GM21390 (cell line): ENCODE results near the gene RSBN1L.
A peak's percentile ranks its signal among the peaks of the same experiment; 100 is the strongest.
"Not testable (repeated sequence)": the region's sequence is repeated elsewhere in the genome, so short reads cannot be mapped to it uniquely, and the experiment has no call there.

Experiments
- ATAC-seq: cut with Tn5 transposase; IDR thresholded peaks from one replicate; pipeline ENCODE4 v1.9.1; 2021; ENCODE audit not compliant: unreplicated experiment

The RSBN1L gene

DNA sequence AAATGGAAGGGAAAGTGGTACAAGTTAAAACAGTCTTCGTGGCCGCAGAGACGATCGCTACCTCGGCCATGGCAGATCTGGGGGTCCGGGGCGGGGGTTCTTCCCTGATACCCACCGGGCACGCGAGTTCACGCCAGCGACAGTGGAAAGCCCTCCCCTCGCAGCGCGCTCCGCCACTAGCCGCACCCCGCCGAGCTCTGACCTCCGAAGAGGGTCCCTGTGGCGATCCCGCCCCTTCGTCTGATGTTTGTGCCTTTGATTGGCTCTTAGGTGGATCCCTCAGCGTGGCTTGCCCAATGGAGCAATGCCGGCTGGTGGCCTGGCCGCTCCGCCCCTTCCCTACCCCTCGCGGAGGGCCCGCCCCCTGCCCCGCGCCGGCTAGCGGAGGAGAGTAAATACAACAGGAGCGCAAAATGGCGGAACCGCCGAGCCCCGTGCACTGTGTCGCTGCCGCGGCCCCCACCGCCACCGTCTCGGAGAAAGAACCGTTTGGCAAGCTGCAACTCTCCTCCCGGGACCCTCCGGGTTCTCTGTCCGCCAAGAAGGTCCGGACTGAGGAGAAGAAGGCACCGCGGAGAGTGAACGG, at the start of gene RSBN1L:
TSS of gene RSBN1L (plus strand) at position 403 of the 586 bp plus-strand sequence. CDS start at position 414, 11 bp downstream.
- peak; percentile 92 for ATAC-seq

DNA sequence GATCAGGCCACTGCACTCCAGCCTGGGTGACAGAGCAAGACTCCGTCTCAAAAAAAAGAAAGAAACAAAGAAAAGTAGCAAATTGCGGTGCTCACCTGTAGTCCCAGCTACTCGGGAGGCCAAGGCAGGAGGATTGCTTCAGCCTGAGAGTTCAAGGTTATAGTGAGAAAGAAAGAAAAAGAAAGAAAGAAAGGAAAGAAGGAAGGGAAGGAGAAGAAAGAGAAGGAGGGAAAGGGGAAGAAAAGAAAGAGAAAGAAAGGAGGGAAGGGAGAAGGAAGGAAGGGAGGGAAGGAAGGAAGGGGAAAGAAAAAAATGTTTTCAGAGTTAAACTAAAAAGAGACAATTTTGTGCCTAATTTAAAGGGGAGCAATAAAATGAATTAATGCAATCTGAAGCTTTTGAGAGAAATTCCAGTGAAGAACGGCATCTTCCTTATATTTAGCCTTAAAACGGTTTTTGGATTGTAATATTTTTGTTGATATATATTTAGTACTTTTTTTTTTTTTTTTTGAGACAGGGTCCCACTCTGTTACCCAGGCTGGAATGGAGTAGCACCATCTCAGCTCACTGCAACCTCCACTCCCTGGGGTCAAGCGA, 47.4 kb upstream of the RSBN1L start:
- no peak for ATAC-seq

DNA sequence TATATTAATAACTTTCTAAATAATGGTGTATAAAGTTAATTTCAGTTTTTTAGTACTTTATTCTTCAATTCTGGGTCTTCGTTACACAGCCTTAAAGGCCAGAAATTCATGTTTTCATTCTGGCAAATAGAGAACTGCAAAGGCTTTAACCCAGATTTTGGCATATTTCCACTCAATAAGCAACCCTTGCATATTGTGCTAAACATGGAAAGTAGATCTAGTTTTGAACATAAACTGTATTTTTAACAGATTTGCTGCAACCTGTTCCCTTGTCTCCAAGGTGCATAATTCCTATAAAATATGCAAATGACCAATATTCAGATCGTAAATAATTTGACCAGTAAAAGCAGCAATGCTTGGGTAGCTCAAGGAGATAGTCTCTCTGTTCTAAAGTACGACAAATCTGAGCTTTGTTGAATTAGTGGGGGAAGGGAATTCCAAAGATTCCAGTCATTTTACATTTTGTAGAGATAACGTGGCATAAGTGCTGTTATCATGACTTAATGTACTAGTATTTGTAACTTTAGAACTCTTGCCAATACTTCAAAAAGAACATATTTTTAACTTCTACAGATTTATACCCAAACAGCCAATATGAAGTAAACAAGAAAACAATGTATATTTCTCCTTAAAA, 46.4 kb upstream of the RSBN1L start:
- no peak for ATAC-seq

DNA sequence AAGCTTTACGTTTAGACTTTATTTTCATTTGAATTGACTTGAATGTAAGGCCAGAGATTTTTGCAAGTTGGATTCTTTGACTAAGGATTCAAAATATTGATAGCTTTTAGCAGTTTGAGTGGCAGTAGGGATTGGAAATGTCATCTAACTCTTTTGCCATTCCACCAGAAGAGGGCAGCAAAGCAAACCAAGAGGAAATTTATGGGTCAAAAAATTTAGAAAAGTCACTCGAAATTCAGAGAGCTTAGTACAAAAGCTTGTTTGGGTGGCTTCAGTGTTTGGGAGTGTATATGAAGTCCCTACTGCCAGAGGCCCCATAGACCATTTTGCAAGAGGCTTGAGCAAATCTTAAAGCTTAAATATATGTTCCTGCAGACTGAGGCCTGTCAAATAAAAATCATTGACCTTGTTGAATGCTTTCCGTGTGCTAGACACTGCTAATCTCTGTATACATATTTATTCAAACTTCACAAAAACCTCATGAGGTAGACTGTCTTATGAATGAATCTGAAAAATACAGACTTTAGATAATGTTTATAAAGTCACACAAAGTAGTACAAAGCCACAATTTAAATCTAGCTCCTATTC, 44.6 kb upstream of the RSBN1L start:
- no peak for ATAC-seq

DNA sequence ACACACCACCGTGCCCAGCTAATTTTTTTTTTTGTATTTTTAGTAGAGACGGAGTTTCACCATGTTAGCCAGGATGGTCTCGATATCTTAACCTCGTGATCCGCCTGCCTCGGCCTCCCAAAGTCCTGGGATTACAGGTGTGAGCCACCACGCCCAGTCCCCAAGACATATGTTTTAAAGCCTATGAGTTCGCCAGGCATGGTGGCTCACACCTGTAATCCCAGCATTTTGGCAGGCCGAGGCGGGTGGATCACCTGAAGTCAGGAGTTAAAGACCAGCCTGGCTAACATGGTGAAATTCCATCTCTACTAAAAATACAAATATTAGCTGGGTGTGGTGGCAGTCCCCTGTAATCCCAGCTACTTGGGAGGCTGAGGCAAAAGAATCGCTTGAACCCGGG, 43.4 kb upstream of the RSBN1L start:
- not testable (repeated sequence) for ATAC-seq

DNA sequence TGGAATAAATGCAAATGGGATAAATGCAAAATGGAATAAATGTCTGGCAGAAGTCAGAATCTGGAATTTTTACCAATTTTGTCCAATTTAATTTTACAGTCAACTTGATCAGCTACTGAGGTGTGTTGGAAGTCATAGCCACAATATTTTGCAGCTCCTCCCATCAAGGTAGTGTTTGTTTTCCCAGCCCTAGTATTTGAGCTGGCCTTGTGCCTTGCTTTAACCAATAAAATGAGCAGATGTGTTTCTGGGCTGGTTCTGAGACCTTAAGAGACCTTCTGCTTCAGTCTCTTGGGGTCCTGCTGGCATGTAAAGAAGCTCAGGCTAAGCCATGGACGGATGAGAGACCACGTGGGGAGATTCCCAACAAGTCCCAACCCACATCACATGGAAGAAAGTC, 42.7 kb upstream of the RSBN1L start:
- no peak for ATAC-seq

DNA sequence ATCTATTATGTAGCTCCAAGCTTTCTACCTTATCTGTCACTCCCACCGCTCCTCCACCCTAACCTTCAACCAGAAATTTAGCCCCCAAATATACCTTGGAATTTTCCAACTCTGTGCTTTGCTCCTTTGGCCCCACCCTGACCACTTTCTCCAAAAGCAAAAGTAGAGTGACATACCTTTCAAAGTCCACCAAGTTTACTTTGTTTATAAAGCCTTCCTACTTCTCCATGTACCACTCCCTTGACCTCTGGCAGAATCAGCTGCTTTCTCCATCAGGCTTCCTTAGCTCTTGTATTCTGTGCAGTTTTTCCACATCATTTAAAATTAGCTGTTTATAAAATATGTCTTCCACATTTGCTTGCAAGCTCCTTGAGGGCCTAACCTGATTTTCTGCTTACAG, 40.9 kb upstream of the RSBN1L start:
- no peak for ATAC-seq

DNA sequence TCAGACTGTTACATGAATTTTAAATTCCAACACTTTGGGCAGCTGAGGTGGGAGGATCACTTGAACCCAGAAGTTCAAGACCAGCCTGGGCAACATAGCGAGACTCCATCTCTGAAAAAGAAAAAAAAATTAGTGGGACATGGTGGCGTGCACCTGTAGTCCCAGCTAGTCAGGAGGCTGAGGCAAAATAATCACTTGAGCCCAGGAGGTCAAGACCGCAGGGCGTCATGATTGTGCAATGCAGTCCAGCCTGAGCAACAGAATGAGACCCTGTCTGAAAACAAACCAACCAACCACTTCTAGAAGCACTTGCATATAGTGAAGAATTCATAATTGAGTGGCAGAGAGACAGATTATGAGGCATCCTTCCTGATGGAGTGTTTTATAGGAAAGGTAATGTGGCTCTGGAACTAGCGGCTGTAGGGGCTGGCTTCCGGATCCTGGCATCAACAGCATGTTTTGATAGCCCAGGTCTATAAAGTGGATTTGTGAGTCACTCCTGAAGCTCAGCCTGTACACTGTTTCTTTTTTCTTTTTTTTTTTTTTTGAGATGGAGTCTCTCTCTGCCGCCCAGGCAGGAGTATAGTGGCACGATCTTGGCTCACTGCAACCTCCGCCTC, 40.3 kb upstream of the RSBN1L start:
- no peak for ATAC-seq

DNA sequence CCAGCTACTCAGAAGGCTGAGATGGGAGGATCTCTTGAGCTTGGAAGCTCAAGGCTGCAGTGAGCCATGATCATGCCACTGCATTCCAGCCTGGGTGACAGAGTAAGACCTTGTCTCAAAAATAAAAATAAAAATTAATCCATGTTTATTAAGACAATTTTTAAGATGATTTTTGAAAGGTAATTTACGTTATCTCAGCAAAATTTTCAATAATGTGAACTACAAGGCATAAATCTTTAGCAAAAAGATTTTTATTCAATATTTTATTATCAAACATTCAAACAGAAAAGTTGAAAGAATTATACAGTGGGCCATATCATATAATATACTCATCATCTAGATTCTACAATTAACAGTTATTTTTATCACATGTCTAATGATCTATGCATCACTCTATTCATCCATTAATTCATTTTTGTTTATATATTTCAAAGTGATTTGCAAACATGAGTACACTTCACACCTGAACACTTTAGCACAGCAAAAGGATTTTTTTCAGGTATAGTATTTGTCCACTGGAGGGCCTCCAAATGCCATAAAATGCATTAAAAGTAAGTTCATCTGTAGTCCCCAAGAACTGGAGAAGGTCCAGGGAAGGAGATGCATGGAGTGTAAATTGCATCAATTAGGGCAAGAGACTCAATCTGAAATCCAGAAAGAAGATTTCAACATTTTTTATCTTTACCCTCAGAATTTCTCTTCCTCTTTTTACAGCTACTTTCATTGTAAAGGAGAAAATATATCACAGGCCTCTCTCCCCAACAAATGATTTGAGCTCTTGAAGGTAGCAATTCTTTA, 38.6 kb upstream of the RSBN1L start:
- ATAC-seq, result no peak

DNA sequence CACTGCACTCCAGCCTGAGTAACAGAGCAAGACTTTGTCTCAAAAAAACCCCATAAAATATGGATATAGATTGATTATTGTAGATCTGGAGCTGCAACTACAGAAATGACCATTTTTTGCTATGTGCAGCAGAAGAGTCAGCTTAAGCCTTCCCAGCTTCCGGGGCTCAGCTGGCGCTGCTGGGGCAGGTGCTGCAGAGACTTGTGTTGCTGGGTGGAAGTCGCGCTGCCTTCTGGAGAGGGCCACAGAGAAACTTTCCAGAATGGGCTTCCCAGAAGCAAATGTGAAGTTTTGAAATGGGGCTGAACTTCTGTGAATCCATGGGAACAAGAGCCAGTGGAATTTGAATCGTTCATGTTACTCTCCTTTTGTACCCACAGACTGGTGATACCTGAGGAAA, 37.3 kb upstream of the RSBN1L start:
- ATAC-seq, result no peak

DNA sequence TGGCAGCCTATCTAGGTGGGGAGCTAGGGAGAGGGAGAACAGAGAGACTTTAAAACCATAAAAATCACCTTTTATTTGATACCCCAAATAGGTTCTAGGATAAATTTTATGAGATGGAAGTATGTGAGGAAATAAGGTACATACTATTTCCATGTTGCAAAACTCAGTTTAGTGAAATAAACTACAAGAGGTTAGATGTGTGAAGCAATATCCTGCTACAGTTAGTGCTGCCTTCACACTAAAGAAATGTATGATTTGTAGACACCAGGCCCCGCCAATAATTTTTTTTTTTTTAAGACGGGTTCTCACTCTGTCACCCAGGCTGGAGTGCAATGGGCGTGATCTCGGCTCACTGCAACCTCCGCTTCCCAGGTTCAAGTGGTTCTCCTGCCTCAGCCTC, 34.4 kb upstream of the RSBN1L start:
- no peak for ATAC-seq

DNA sequence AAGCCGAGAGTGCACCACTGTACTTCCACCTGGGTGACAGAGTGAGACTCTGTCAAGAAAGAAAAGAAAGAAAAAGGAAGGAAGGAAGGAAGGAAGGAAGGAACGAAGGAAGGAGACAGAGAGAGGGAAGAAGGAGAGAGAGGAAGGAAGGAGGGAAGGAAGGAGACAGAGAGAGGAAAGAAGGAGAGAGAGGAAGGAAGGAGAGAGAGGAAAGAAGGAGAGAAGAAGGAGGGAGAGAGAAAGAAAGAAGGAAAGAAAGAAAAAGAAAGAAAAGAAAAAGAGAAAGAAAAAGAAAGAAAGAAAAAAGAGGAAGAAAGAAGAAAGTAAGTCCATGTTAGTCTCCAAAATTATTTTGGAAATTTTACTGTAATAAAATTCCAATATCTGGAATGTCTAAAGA, 33.4 kb upstream of the RSBN1L start:
- ATAC-seq, result no peak

DNA sequence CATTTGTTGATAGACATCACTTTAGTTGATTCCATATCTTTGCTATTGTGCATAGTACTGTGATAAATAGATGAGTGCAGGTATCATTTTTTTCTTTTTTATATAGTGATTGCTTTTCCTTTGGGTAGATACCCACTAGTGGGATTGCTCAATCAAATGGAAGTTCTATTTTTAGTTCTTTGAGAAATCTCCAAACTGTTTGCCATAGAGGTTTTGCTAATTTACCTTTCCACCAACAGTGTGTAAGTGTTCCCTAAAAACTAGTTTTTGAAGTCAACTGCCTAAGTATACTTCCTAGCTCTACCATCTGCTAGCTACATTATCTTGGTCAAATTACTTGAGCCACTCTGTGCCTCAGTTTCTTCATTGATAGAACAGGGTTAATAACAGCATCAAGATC, 31.5 kb upstream of the RSBN1L start:
- ATAC-seq, result no peak

DNA sequence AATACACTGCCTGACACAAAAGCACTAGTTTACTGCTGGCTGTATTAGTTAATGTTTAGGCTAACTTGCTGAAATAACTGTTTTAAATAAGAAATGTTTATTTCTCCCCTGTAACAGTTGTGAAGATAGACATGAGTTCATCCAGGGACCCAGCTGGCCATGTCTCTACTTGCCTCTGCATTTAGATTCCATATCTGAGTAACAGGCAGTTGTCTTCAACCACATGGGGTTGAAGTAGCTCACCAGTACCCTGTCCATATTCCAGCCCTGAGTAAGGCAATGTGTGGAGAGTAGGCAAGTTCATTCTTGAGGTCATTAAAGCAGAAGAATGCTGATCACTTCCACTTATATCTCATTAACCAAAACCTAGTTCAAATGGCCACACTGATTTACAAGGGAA, 31.1 kb upstream of the RSBN1L start:
- no peak for ATAC-seq

DNA sequence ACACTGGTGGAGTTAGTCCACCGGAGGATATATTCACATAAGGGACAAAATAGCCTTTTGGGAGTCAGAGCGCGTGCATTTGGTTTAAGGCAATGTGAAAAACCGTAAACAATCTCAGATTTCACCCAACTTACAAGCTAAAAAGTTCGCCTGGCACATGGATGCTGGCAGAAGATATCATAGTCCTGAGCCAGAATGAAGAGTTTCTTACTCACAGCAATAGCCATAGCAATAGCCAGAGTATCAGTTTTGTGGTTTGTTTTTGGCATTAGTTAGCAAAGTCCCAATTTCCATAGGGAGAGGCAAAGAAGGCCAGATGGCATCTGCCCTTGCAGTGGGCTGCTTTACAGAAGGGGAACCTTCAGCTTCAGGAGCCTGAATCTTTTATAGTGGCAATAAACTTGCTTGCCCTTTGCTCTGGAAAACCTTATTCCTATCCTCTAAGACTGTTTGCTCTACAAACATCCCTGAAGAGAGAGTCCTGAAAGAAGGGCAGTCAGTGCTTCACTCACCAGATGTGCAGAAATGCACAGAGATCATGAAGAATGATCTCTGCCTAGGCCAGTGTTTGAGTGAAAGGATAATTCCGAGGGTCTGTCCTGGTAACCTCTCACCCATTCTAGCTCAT, 28.7 kb upstream of the RSBN1L start:
- ATAC-seq, result no peak

DNA sequence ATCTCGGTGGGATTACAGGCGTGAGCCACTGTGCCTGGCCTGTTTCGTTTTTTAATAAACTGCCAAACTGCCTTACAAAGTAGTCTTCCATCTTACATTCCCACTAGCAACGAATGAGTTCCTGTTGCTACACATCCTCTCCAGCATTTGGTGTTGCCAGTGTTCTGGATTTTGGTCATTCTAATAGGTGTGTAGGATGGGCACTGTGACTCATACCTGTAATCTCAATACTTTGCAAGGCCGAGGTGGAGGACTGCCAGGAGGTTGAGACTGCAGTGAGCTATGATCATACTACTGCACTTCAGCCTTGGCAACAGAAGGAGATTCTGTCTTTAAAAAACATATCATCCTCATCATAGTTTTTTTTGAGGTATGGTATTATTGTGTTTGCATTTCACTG, 21.4 kb upstream of the RSBN1L start:
- peak; percentile 75 for ATAC-seq

DNA sequence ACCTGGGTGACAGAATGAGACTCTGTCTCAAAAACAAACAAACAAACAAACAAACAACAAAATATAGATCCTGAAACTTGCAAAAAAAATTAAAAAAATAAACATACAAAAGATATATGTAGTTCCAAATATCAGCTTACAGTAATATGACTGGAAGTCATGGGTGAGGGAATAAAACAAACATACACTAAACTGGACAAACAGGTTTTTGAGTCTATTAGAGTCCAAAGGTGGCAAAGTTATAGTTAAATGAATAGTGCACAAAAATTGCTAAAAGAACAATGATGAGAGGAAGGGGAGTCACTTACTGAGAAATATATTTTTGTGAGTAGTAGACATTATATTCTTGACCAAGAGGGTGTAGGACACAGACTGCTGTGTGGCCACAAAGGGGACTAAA, 16.7 kb upstream of the RSBN1L start:
- no peak for ATAC-seq

DNA sequence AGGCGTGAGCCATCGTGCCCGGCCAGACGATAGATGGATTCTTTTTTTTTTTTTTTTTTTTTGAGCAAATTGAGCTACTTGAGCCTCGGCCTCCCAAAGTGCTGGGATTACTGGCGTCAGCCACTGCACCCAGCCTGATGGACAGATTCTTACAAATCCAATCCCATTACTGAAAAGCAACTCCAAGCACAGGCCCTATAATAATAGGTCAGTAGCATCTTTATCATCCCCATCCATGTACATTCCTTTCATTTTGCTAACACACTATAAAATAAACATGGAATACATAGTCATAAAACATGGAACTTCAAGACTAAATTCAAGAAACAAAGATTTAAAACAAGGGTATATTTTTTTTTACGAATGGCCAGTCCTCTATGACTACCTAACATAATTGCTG, 16.0 kb upstream of the RSBN1L start:
- ATAC-seq, result no peak

DNA sequence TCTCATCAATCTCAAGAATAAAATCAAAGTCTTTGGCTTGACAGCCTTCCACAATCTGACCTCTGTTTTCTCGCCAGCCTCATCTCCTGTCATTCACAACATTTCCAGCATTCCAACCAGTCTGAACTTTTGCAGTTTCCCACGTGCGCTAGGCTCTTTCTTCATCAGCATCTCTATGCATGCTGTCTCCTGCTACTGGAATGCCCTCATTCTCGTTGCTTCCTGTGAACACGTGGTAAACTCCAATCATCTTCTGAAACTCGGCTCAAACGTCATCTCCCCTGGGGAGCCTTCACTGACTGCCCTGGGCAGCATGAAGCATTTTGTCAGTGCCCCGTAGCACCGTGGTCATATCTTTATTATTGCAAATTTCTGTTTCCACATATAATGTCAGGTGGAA, 12.2 kb upstream of the RSBN1L start:
- ATAC-seq, result no peak

DNA sequence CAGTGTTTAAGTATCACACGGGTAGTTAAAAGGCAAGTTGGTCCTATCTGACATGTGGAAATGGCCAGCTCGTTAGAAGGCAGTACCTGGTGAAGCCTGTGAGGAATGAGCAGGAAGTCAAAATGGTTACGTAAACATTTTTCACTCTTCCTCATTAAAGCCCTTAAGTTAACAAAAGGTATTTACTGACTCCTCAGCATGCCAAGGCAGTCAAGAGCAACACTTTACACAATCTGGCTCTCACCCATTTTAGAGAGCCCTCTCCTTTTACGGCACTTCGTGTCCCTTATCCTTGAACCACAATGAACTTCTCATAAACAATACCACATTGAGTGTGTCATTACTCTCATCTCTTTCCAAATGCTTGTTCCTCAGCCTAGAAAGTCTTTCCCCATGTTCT, 11.0 kb upstream of the RSBN1L start:
- no peak for ATAC-seq
